Measurements from ENCODE around the gene BACH2. TPM values are rescaled to one million over a fixed set of nuclear protein-coding genes. Genes with fewer than 3 reads are reported as not detected.
"Not testable (repeated sequence)": the region's sequence is repeated elsewhere in the genome, so short reads cannot be mapped to it uniquely, and the experiment has no call there.

The BACH2 gene
- total RNA-seq, 1 donor, result 0.27 TPM

- DNase-seq (ENCODE audit: low read depth), result no peak
- no peak overlapping the region for H3K4me3 ChIP-seq (ENCODE audit: low read depth, low read length)
- TF ChIP-seq CTCF (IDR thresholded peaks at IDR 0.05; ENCODE audit: insufficient read depth, low read length), result no peak
Measured at GRCh38 chr6:90062667-90063066, 234.0 kb downstream of the BACH2 start.

GRCh38 chr6:90062051-90062450 is 234.6 kb downstream of the BACH2 start:
- DNase-seq (ENCODE audit: low read depth), result no peak
- no peak for TF ChIP-seq CTCF (IDR thresholded peaks at IDR 0.05; ENCODE audit: insufficient read depth, low read length)
- no peak overlapping the region for H3K4me3 ChIP-seq (ENCODE audit: low read depth, low read length)

- not testable (repeated sequence) for DNase-seq (ENCODE audit: low read depth); H3K4me3 ChIP-seq (ENCODE audit: low read depth, low read length)
Measured at GRCh38 chr6:90059178-90059577, 237.5 kb downstream of the BACH2 start.

GRCh38 chr6:90055924-90056323 is 240.7 kb downstream of the BACH2 start:
- DNase-seq (ENCODE audit: low read depth); H3K4me3 ChIP-seq (ENCODE audit: low read depth, low read length): not testable (repeated sequence)

GRCh38 chr6:90054193-90054592 is 242.4 kb downstream of the BACH2 start:
- not testable (repeated sequence) for DNase-seq (ENCODE audit: low read depth); H3K4me3 ChIP-seq (ENCODE audit: low read depth, low read length)

- DNase-seq (ENCODE audit: low read depth), result no peak
- TF ChIP-seq CTCF (IDR thresholded peaks at IDR 0.05; ENCODE audit: insufficient read depth, low read length), result no peak
- no peak overlapping the region for H3K4me3 ChIP-seq (ENCODE audit: low read depth, low read length)
Measured at GRCh38 chr6:90053614-90054013, 243.0 kb downstream of the BACH2 start.

- no peak for DNase-seq (ENCODE audit: low read depth)
- H3K4me3 ChIP-seq (ENCODE audit: low read depth, low read length), result no peak overlapping the region
- no peak for TF ChIP-seq CTCF (IDR thresholded peaks at IDR 0.05; ENCODE audit: insufficient read depth, low read length)
Measured at GRCh38 chr6:90049295-90049694, 247.3 kb downstream of the BACH2 start.

- no peak overlapping the region for H3K4me3 ChIP-seq (ENCODE audit: low read depth, low read length)
- TF ChIP-seq CTCF (IDR thresholded peaks at IDR 0.05; ENCODE audit: insufficient read depth, low read length), result no peak
- no peak for DNase-seq (ENCODE audit: low read depth)
Measured at GRCh38 chr6:90048206-90048967, 248.3 kb downstream of the BACH2 start.
